ENCODE data around the gene RBM41. TPM values are rescaled to one million over a fixed set of nuclear protein-coding genes. Genes with fewer than 3 reads are reported as not detected.
"Not testable (repeated sequence)": the region's sequence is repeated elsewhere in the genome, so short reads cannot be mapped to it uniquely, and the experiment has no call there.

RBM41 gene
- total and polyA plus RNA-seq, 2 experiments from 2014 or later = 20.0 to 21.9 TPM

GRCh38 chrX:107076158-107076557 lies 42.5 kb downstream of the RBM41 start:
- no peak overlapping the region for H3K4me3 ChIP-seq
- H3K9me2 ChIP-seq (ENCODE audit: insufficient read depth) = no peaks in the 10 kb centered on the region
- Mint-ChIP-seq H3K4me3 (no peak overlapping the region), H3K27me3 (ENCODE audit: insufficient read depth, low read depth, poor library complexity) (peaks cover 3% of the 10 kb centered on the region), H3K4me1 (no peaks in the 10 kb centered on the region; the same call in 2 of the 3 replicates), H3K36me3 (ENCODE audit: low read depth) (peaks cover 22% of the 10 kb centered on the region; the same call in 2 of the 3 replicates), H3K9me3 (peaks cover 9% of the 10 kb centered on the region; the same call in 2 of the 3 replicates), H3K27ac (no peak overlapping the region)
- no peaks in the 10 kb centered on the region for H3K27me3 ChIP-seq (ENCODE audit: insufficient read depth)
- H3K79me2 ChIP-seq (replicated peaks; ENCODE audit: insufficient read depth) = no peaks in the 10 kb centered on the region
- ATAC-seq (no peak), DNase-seq (ENCODE audit: low spot score) (no peak)
- H3K4me2 ChIP-seq = no peak overlapping the region
- H3K27ac ChIP-seq (ENCODE audit: low read depth) = no peak overlapping the region
- TF ChIP-seq ZNF114 (CRISPR knock-in tag; IDR thresholded peaks at IDR 0.05) = no peak
- TF ChIP-seq CREB1 (CRISPR knock-in tag; IDR thresholded peaks at IDR 0.05; ENCODE audit: low read depth) = no peak
- no peak for TF ChIP-seq ETS1 (IDR thresholded peaks at IDR 0.05)
- TF ChIP-seq NANOG (IDR thresholded peaks at IDR 0.05; ENCODE audit: borderline replicate concordance) = no peak
- no peak overlapping the region for H2AFZ ChIP-seq
- H3K36me3 ChIP-seq (ENCODE audit: insufficient read depth) = no peaks in the 10 kb centered on the region
- no peaks in the 10 kb centered on the region for H3K4me1 ChIP-seq (ENCODE audit: insufficient read depth)
- H4K20me1 ChIP-seq (replicated peaks; ENCODE audit: insufficient read depth) = no peaks in the 10 kb centered on the region; the same call in 1 of the 2 replicates
- H3F3A ChIP-seq (replicated peaks; ENCODE audit: low read depth) = no peaks in the 10 kb centered on the region

- H3K4me1 Mint-ChIP-seq; H3K36me3 Mint-ChIP-seq (ENCODE audit: low read depth); H3K4me3 Mint-ChIP-seq; H3K27ac ChIP-seq (ENCODE audit: low read depth); H3K4me1 ChIP-seq (ENCODE audit: insufficient read depth); H3K4me2 ChIP-seq; H2AFZ ChIP-seq; H3K9me2 ChIP-seq (ENCODE audit: insufficient read depth); H3K9me3 Mint-ChIP-seq; H3K36me3 ChIP-seq (ENCODE audit: insufficient read depth); H3K27me3 Mint-ChIP-seq (ENCODE audit: insufficient read depth, low read depth, poor library complexity); ATAC-seq; H3K27me3 ChIP-seq (ENCODE audit: insufficient read depth); DNase-seq (ENCODE audit: low spot score); H3K27ac Mint-ChIP-seq; H3F3A ChIP-seq (replicated peaks; ENCODE audit: low read depth); H4K20me1 ChIP-seq (replicated peaks; ENCODE audit: insufficient read depth); H3K79me2 ChIP-seq (replicated peaks; ENCODE audit: insufficient read depth); H3K4me3 ChIP-seq: not testable (repeated sequence)
These were observed 60.9 kb downstream of the RBM41 start for GRCh38 chrX:107057731-107058130.

- Histone ChIP-seq H3K27ac (ENCODE audit: low read depth) (no peak overlapping the region), H4K20me1 (replicated peaks; ENCODE audit: insufficient read depth) (no peaks in the 10 kb centered on the region), H3K4me3 (no peak overlapping the region), H3K9me2 (ENCODE audit: insufficient read depth) (no peaks in the 10 kb centered on the region), H3K36me3 (ENCODE audit: insufficient read depth) (no peaks in the 10 kb centered on the region), H3K27me3 (ENCODE audit: insufficient read depth) (no peaks in the 10 kb centered on the region), H3K4me2 (no peak overlapping the region), H3F3A (replicated peaks; ENCODE audit: low read depth) (no peaks in the 10 kb centered on the region), H3K79me2 (replicated peaks; ENCODE audit: insufficient read depth) (no peaks in the 10 kb centered on the region), H2AFZ (no peak overlapping the region), H3K4me1 (ENCODE audit: insufficient read depth) (no peaks in the 10 kb centered on the region)
- ATAC-seq (no peak), DNase-seq (ENCODE audit: low spot score) (no peak)
- Mint-ChIP-seq H3K4me1 (no peaks in the 10 kb centered on the region), H3K4me3 (no peak overlapping the region), H3K9me3 (no peaks in the 10 kb centered on the region; the same call in 2 of the 3 replicates), H3K27me3 (ENCODE audit: insufficient read depth, low read depth, poor library complexity) (peaks cover 3% of the 10 kb centered on the region), H3K36me3 (ENCODE audit: low read depth) (peaks cover 3% of the 10 kb centered on the region; the same call in 1 of the 3 replicates), H3K27ac (no peak overlapping the region)
- TF ChIP-seq REST (IDR thresholded peaks at IDR 0.05; ENCODE audit: unreplicated experiment) = no peak
- no peak for TF ChIP-seq ZNF462 (CRISPR knock-in tag; IDR thresholded peaks at IDR 0.05)
- no peak for TF ChIP-seq POLR2AphosphoS5 (IDR thresholded peaks at IDR 0.05; ENCODE audit: low read depth)
These were observed 63.6 kb downstream of the RBM41 start for GRCh38 chrX:107054978-107055377.
